Measurements from ENCODE around the gene ADI1.

ADI1 gene

DNA sequence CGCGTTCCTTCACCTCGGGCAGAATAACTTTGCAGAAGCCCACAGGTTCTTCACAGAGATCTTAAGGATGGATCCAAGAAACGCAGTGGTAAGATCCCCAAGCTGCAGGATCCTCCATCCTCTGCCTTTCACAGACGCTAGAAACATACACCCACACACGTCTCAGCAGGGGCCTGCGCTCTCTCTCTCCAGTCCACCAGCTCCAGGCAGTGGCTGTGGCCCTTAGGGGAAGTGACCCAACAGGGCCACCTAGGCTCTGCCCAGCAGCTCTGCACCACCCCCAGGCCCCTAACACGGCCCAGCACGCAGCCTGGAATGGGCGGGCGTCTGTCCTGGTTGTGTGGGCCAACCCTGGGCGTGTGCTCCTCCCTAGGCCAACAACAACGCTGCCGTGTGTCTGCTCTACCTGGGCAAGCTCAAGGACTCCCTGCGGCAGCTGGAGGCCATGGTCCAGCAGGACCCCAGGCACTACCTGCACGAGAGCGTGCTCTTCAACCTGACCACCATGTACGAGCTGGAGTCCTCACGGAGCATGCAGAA is 40.4 kb downstream of the ADI1 start:
- H3K27me3 ChIP-seq (ENCODE audit: insufficient read depth, poor library complexity, severe bottlenecking), result no peaks in the 10 kb centered on the region
- TF ChIP-seq, protein P1, sequence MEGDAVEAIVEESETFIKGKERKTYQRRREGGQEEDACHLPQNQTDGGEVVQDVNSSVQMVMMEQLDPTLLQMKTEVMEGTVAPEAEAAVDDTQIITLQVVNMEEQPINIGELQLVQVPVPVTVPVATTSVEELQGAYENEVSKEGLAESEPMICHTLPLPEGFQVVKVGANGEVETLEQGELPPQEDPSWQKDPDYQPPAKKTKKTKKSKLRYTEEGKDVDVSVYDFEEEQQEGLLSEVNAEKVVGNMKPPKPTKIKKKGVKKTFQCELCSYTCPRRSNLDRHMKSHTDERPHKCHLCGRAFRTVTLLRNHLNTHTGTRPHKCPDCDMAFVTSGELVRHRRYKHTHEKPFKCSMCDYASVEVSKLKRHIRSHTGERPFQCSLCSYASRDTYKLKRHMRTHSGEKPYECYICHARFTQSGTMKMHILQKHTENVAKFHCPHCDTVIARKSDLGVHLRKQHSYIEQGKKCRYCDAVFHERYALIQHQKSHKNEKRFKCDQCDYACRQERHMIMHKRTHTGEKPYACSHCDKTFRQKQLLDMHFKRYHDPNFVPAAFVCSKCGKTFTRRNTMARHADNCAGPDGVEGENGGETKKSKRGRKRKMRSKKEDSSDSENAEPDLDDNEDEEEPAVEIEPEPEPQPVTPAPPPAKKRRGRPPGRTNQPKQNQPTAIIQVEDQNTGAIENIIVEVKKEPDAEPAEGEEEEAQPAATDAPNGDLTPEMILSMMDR (IDR thresholded peaks at IDR 0.05; ENCODE audit: insufficient read depth, low read length), result no peak
- no peak for TF ChIP-seq POLR2AphosphoS5 (IDR thresholded peaks at IDR 0.05; ENCODE audit: low read depth)
- no peak for TF ChIP-seq SPI1 (IDR thresholded peaks at IDR 0.05; ENCODE audit: borderline replicate concordance, low read depth)
- TF ChIP-seq GABPA (IDR thresholded peaks at IDR 0.05; ENCODE audit: low read depth), result no peak
- TF ChIP-seq, protein P2, sequence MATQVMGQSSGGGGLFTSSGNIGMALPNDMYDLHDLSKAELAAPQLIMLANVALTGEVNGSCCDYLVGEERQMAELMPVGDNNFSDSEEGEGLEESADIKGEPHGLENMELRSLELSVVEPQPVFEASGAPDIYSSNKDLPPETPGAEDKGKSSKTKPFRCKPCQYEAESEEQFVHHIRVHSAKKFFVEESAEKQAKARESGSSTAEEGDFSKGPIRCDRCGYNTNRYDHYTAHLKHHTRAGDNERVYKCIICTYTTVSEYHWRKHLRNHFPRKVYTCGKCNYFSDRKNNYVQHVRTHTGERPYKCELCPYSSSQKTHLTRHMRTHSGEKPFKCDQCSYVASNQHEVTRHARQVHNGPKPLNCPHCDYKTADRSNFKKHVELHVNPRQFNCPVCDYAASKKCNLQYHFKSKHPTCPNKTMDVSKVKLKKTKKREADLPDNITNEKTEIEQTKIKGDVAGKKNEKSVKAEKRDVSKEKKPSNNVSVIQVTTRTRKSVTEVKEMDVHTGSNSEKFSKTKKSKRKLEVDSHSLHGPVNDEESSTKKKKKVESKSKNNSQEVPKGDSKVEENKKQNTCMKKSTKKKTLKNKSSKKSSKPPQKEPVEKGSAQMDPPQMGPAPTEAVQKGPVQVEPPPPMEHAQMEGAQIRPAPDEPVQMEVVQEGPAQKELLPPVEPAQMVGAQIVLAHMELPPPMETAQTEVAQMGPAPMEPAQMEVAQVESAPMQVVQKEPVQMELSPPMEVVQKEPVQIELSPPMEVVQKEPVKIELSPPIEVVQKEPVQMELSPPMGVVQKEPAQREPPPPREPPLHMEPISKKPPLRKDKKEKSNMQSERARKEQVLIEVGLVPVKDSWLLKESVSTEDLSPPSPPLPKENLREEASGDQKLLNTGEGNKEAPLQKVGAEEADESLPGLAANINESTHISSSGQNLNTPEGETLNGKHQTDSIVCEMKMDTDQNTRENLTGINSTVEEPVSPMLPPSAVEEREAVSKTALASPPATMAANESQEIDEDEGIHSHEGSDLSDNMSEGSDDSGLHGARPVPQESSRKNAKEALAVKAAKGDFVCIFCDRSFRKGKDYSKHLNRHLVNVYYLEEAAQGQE (IDR thresholded peaks at IDR 0.05; ENCODE audit: insufficient replicate concordance, low read depth), result no peak
- DNase-seq (ENCODE audit: low read depth in 1 of 2, low spot score in 1 of 2), result no peak
- no peak overlapping the region for H3K27ac ChIP-seq (replicated peaks)
- H3K4me3 ChIP-seq (replicated peaks; ENCODE audit: insufficient read depth, low read length), result no peak overlapping the region

DNA sequence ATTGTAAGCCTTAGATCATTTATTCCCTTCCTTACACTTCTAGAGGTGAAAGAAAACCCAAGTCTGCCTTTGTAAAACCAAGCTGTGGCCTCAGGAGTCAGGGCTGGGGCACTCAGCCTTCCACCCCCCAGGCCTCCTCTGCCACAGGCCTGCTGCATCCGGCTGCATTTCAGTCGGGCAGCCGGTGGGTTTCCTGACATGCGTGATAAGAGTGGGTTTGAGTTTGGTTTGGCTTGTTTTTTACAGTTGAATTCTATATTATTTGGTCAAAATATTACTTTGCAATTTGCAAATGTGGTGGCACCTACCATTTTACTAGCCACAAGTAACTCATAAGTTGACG is 42.4 kb downstream of the ADI1 start:
- DNase-seq (ENCODE audit: low read depth in 1 of 2, low spot score in 1 of 2), result no peak

DNA sequence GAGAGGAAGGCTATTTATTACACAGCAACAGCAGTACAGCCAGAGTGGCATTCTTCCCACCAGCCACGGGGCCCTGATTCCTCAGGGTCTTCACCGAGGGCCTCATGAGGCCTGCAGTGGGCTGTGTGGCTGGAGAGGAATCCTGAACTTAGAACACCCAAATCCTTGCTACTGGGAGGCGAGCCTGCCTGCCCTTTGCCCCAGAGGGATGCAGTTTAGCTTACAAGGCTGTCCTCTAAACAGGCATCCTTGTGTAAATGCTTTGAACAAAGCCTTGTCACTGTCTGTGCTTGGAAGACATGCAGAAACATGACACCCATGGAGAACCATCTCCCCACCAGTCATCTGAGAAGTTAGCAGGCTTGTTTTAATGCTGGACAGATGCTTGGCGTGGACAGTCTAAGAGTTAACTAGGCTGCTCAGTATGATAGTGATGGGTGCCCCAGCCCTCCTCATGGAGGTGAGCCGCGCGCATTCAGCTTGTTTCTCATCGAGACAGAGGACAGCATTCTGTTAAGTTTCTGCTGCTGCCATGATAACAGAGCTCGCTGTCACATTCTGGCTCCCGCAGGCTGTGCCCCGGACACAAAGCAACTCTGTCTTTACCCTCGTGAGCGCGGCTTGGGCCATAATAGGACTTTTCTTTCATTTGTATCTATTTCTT is 42.9 kb downstream of the ADI1 start:
- no peak for TF ChIP-seq POLR2AphosphoS5 (IDR thresholded peaks at IDR 0.05; ENCODE audit: low read depth)
- Histone ChIP-seq H3K27me3 (ENCODE audit: insufficient read depth, poor library complexity, severe bottlenecking) (no peaks in the 10 kb centered on the region), H3K27ac (replicated peaks) (no peak overlapping the region), H3K4me3 (replicated peaks; ENCODE audit: insufficient read depth, low read length) (no peak overlapping the region)
- DNase-seq (ENCODE audit: low read depth in 1 of 2, low spot score in 1 of 2), result no peak

More for the DNA sequence above, 42.4 kb downstream of the ADI1 start:
- H3K27me3 ChIP-seq (ENCODE audit: insufficient read depth, poor library complexity, severe bottlenecking), result no peaks in the 10 kb centered on the region
- TF ChIP-seq, protein P1 (IDR thresholded peaks at IDR 0.05; ENCODE audit: insufficient read depth, low read length), result no peak
- TF ChIP-seq GABPA (IDR thresholded peaks at IDR 0.05; ENCODE audit: low read depth), result no peak
- TF ChIP-seq, protein P2 (IDR thresholded peaks at IDR 0.05; ENCODE audit: insufficient replicate concordance, low read depth), result no peak
- no peak for TF ChIP-seq POLR2AphosphoS5 (IDR thresholded peaks at IDR 0.05; ENCODE audit: low read depth)
- TF ChIP-seq SPI1 (IDR thresholded peaks at IDR 0.05; ENCODE audit: borderline replicate concordance, low read depth), result no peak
- no peak overlapping the region for H3K27ac ChIP-seq (replicated peaks)
- H3K4me3 ChIP-seq (replicated peaks; ENCODE audit: insufficient read depth, low read length), result no peak overlapping the region

DNA sequence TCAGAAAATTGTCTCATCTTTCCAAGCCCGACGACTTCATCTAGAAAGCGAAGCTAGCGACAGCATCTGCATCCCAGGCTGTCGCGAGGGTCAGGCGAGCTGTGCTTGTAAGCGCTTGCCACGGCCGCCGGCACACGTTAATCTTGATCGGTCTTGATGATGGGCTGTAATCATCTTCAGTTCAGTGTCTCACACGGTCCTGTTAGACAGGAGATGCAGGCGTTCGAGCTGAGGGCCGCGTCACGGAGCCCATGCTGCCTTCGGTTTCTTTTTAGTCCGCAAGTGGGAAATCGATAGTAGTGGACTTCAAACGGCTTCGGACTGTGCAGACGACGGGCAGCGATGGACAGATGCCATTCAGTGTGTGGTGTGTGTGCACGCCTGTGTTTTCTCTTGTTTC is 43.6 kb downstream of the ADI1 start:
- TF ChIP-seq, protein P2 (IDR thresholded peaks at IDR 0.05; ENCODE audit: insufficient replicate concordance, low read depth), result no peak
- no peak for TF ChIP-seq POLR2AphosphoS5 (IDR thresholded peaks at IDR 0.05; ENCODE audit: low read depth)
- no peak for TF ChIP-seq GABPA (IDR thresholded peaks at IDR 0.05; ENCODE audit: low read depth)
- no peak for TF ChIP-seq SPI1 (IDR thresholded peaks at IDR 0.05; ENCODE audit: borderline replicate concordance, low read depth)
- TF ChIP-seq, protein P1 (IDR thresholded peaks at IDR 0.05; ENCODE audit: insufficient read depth, low read length), result no peak
- Histone ChIP-seq H3K27me3 (ENCODE audit: insufficient read depth, poor library complexity, severe bottlenecking) (no peaks in the 10 kb centered on the region), H3K4me3 (replicated peaks; ENCODE audit: insufficient read depth, low read length) (no peak overlapping the region), H3K27ac (replicated peaks) (no peak overlapping the region)
- no peak for DNase-seq (ENCODE audit: low read depth in 1 of 2, low spot score in 1 of 2)

All from HL-60 (cell line).